Fibroblast of lung (primary cell): ENCODE results near the gene CCDC85A.

Source experiments
- EZH2 ChIP-seq: IDR thresholded peaks from 2 replicates; pipeline ENCODE4 v1.5.1; 2012; ENCODE audit warnings: low read length, control low read depth, mild to moderate bottlenecking; ENCODE audit errors: missing control alignments
- TF ChIP-seq, protein P1 (sequence below), 2 donors: IDR thresholded peaks in 1 of 2; conservative IDR thresholded peaks in 1 of 2; 1 replicate in 1 of 2; 2 replicates in 1 of 2; pipeline ENCODE4 v1.5.1; 2011 to 2012; ENCODE audit warnings: low read length in 2 of 2, control low read depth in 1 of 2, inconsistent platforms in 1 of 2, low read depth in 1 of 2, mild to moderate bottlenecking in 1 of 2

GRCh38 chr2:56285224-56285623 lies 101.4 kb downstream of the CCDC85A start:
- TF ChIP-seq, protein P1, sequence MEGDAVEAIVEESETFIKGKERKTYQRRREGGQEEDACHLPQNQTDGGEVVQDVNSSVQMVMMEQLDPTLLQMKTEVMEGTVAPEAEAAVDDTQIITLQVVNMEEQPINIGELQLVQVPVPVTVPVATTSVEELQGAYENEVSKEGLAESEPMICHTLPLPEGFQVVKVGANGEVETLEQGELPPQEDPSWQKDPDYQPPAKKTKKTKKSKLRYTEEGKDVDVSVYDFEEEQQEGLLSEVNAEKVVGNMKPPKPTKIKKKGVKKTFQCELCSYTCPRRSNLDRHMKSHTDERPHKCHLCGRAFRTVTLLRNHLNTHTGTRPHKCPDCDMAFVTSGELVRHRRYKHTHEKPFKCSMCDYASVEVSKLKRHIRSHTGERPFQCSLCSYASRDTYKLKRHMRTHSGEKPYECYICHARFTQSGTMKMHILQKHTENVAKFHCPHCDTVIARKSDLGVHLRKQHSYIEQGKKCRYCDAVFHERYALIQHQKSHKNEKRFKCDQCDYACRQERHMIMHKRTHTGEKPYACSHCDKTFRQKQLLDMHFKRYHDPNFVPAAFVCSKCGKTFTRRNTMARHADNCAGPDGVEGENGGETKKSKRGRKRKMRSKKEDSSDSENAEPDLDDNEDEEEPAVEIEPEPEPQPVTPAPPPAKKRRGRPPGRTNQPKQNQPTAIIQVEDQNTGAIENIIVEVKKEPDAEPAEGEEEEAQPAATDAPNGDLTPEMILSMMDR (conservative IDR thresholded peaks at IDR 0.05 in 1 of 2, IDR thresholded peaks at IDR 0.05 in 1 of 2; ENCODE audit: low read depth in 1 of 2, low read length in 2 of 2) = no peak
- no peak for TF ChIP-seq EZH2
